DMS79 (cell line): ENCODE measurements around the gene FGF12.

Source experiments
- DNase-seq: peaks from one replicate; lab custom pipeline; 2025; lab: John Stamatoyannopoulos, UW

Gene FGF12

GRCh38 chr3:192409838-192410683, 317.3 kb downstream of the FGF12 start:
- no peak for DNase-seq

- no peak for DNase-seq
Measured at GRCh38 chr3:192409201-192409837, 318.0 kb downstream of the FGF12 start.

GRCh38 chr3:192408647-192409200, 318.6 kb downstream of the FGF12 start:
- no peak for DNase-seq

- no peak for DNase-seq
Measured at GRCh38 chr3:192408007-192408646, 319.2 kb downstream of the FGF12 start.

- no peak for DNase-seq
Measured at GRCh38 chr3:192399767-192400166, 327.6 kb downstream of the FGF12 start.

GRCh38 chr3:192397012-192397411, 330.3 kb downstream of the FGF12 start:
- no peak for DNase-seq

- no peak for DNase-seq
Measured at GRCh38 chr3:192395506-192395905, 331.8 kb downstream of the FGF12 start.

DNA sequence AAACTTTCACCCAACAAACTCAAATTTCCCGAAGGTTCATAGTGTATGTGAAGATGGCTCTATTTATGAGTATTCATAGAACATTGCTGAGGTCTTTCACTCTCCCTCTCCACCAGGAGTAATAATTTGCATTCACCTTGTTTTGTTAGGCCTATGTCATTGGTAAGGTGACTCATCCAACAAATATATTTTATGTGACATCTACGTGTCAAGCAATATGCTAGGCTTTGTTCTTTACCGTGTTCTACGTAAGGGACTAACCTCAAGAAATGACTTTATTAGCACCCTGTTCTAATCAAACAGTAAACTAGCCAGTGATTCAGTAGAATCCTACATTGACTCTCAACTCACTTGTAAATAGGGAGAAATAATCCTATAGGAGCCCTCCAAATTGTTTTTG, 334.4 kb downstream of the FGF12 start:
- DNase-seq = no peak

- DNase-seq = no peak
Measured at GRCh38 chr3:192382861-192383260, 344.5 kb downstream of the FGF12 start.

DNA sequence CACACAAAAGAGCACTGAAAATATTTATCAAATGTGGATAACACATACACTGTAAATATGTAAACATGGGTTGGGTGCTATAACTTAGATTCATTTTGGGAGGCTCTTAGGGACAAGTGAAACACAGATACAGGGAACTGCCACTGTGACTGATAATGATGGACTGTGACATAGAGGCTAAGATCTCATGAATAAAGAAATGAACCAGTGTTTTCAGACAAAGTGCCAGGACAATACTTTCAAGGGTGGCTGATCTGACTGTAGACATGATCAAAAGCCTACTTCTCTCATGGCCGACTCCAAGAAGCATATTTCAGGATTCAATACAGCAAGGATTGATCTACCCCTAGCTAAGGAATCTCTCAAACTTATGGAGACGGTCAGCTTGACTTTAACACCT, 353.8 kb downstream of the FGF12 start:
- DNase-seq = no peak

- DNase-seq = no peak
Measured at GRCh38 chr3:192373032-192373431, 354.3 kb downstream of the FGF12 start.

GRCh38 chr3:192372616-192373015, 354.7 kb downstream of the FGF12 start:
- DNase-seq = no peak

DNA sequence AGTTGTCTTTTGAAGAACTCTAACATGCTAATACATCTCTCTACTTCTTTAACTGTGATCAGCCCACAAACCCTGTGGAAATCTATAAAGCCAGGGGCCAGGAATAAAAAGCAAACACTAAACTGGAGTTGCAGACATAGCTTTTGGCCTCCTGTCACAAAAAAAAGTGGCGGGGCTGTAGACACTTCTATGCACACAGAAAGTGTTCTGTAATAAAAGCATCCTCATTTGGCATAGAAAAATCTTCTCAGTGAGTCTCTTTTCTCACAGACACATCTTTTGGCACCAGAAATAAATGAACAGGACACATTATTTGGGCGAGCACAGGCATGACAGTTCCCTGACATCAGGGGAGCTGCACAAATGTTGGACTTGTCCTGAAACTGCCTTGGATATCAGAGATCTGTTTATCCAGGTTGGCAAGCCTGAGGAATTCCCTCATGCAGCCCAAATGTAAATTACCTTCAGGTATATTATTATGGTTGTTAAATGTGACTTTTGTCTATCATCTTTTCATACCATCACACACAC, 355.4 kb downstream of the FGF12 start:
- no peak for DNase-seq

DNA sequence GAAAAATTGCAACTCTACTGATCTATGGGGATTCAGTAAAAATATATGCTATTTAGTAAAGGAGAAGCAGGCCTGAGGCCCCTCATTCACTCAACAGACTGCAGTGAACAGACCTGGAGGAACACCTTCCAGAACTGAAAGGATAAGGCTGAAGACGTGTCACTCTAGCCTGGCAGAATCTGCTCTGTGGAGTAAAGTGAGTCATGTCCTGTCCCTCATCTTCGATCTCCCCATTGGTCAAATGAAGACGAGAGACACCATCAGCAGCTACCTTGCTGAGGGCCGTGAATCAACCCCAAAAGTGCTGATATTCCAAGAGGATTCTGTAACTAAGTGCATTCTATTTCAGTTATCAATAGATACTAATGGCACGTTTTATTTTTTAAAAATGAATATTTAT, 359.7 kb downstream of the FGF12 start:
- DNase-seq = no peak

GRCh38 chr3:192366916-192367315, 360.4 kb downstream of the FGF12 start:
- no peak for DNase-seq

DNA sequence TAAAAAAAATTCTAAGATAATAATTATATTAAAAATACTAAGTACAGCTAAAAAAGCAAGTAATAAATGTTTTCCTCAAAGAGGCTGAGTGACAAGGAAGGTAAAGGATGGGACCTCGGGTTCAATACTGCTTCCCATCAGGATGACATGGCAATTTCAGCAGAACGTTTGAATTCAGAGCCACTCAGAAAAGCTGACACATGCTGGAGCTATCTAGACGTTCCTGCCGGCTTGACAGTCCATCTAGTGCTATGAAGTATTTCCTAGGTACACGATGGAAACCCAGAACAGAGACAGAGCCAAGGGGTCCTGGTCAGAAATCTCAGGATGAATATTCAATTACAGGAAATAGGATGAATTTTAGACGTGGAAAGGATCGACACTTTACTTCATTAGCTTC, 361.8 kb downstream of the FGF12 start:
- DNase-seq = no peak

DNA sequence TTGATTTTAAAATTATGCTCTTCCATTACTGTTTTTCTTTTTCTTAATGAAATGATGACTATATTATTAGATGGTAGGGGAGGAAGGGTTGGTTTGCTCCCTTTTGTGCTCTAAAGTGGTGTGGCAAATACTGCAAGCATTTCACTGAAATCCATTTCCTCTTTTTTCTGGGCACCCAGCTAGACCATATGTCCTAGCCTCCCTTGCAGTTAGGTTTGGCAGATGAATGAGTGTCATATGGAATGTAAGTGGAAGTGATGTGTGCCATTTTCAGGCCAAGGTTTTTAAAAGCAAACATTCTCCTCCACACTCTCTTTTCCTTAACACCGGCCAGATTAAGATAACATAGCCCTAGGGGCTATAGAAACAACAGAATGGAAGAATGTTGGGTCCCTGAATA, 363.0 kb downstream of the FGF12 start:
- no peak for DNase-seq

DNA sequence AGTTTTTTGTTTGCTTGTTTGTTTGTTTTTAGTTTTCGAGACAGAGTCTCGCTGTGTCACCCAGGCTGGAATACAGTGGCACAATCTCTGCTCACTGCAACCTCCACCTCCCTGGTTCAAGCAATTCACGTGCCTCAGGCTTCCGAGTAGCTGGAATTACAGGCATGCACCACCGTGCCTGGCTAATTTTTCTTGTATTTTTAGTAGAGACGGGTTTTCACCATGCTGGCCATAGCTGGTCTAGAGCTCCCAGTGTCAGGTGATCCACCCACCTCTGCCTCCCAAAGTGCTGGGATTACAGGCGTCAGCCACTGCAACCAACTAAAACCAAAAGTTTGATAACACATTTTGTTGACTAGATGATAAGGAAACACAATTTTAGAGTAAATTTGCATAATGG, 372.7 kb downstream of the FGF12 start:
- no peak for DNase-seq

GRCh38 chr3:192352142-192352541, 375.2 kb downstream of the FGF12 start:
- DNase-seq = no peak

- DNase-seq = no peak
Measured at GRCh38 chr3:192351441-192351840, 375.9 kb downstream of the FGF12 start.

GRCh38 chr3:192340031-192340430, 387.3 kb downstream of the FGF12 start:
- no peak for DNase-seq

- DNase-seq = no peak
Measured at GRCh38 chr3:192339214-192339613, 388.1 kb downstream of the FGF12 start.

GRCh38 chr3:192336286-192336685, 391.1 kb downstream of the FGF12 start:
- no peak for DNase-seq
